ENCODE measurements around the gene KCNJ10.

Gene KCNJ10

GRCh38 chr1:160045653-160046052 is 24.3 kb downstream of the KCNJ10 start (continued):
- TF ChIP-seq, protein P1, sequence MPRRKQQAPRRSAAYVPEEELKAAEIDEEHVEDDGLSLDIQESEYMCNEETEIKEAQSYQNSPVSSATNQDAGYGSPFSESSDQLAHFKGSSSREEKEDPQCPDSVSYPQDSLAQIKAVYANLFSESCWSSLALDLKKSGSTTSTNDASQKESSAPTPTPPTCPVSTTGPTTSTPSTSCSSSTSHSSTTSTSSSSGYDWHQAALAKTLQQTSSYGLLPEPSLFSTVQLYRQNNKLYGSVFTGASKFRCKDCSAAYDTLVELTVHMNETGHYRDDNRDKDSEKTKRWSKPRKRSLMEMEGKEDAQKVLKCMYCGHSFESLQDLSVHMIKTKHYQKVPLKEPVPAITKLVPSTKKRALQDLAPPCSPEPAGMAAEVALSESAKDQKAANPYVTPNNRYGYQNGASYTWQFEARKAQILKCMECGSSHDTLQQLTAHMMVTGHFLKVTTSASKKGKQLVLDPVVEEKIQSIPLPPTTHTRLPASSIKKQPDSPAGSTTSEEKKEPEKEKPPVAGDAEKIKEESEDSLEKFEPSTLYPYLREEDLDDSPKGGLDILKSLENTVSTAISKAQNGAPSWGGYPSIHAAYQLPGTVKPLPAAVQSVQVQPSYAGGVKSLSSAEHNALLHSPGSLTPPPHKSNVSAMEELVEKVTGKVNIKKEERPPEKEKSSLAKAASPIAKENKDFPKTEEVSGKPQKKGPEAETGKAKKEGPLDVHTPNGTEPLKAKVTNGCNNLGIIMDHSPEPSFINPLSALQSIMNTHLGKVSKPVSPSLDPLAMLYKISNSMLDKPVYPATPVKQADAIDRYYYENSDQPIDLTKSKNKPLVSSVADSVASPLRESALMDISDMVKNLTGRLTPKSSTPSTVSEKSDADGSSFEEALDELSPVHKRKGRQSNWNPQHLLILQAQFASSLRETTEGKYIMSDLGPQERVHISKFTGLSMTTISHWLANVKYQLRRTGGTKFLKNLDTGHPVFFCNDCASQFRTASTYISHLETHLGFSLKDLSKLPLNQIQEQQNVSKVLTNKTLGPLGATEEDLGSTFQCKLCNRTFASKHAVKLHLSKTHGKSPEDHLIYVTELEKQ (tag by site-specific recombination; IDR thresholded peaks at IDR 0.05; ENCODE audit: borderline replicate concordance): no peak
- TF ChIP-seq ZNF514 (tag by site-specific recombination; IDR thresholded peaks at IDR 0.05) (no peak), ZSCAN23 (tag by site-specific recombination; IDR thresholded peaks at IDR 0.05) (no peak), ZNF362 (tag by site-specific recombination; IDR thresholded peaks at IDR 0.05) (no peak)

DNA sequence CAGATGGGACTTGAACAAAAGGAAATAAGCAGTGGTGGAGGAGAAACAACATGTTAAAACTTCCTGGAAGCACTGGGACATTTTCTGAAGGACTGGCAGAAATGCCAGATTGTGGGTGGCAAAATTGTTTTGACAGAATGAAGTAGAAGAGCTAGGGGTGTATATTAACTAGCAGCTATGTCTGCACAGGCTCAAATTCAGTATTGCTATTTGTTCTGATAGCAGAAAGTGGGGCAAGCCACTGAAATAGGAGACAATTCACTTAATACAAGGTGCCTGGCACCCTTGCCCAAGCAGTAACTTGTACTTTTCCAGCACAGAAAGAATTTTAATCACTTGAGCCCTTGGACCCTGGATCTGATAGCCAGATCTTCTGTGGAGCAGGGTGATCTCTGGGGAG is 26.4 kb downstream of the KCNJ10 start:
- POLR2A ChIA-PET: no interaction called here
- no peak for TF ChIP-seq ZNF645 (tag by site-specific recombination; IDR thresholded peaks at IDR 0.05)
- TF ChIP-seq, protein P2, sequence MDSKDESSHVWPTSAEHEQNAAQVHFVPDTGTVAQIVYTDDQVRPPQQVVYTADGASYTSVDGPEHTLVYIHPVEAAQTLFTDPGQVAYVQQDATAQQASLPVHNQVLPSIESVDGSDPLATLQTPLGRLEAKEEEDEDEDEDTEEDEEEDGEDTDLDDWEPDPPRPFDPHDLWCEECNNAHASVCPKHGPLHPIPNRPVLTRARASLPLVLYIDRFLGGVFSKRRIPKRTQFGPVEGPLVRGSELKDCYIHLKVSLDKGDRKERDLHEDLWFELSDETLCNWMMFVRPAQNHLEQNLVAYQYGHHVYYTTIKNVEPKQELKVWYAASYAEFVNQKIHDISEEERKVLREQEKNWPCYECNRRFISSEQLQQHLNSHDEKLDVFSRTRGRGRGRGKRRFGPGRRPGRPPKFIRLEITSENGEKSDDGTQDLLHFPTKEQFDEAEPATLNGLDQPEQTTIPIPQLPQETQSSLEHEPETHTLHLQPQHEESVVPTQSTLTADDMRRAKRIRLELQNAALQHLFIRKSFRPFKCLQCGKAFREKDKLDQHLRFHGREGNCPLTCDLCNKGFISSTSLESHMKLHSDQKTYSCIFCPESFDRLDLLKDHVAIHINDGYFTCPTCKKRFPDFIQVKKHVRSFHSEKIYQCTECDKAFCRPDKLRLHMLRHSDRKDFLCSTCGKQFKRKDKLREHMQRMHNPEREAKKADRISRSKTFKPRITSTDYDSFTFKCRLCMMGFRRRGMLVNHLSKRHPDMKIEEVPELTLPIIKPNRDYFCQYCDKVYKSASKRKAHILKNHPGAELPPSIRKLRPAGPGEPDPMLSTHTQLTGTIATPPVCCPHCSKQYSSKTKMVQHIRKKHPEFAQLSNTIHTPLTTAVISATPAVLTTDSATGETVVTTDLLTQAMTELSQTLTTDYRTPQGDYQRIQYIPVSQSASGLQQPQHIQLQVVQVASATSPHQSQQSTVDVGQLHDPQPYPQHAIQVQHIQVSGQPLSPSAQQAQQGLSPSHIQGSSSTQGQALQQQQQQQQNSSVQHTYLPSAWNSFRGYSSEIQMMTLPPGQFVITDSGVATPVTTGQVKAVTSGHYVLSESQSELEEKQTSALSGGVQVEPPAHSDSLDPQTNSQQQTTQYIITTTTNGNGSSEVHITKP (tag by site-specific recombination; IDR thresholded peaks at IDR 0.05): peak; percentile 90
- no peaks in the 10 kb centered on the region for H3K36me3 ChIP-seq (ENCODE audit: control insufficient read depth in 2 of 2, insufficient read depth in 1 of 2, low read length in 2 of 2)
- no peaks in the 10 kb centered on the region for H3K9me3 ChIP-seq (ENCODE audit: control insufficient read depth, insufficient read depth, low read depth, low read length)
- H3K4me3 ChIP-seq (ENCODE audit: low read depth, low read length): no peak overlapping the region
- no peaks in the 10 kb centered on the region for H3K4me1 ChIP-seq (ENCODE audit: control insufficient read depth, insufficient read depth, low read length)
- H3K27ac ChIP-seq (ENCODE audit: extremely low read depth, low read depth, low read length): no peak overlapping the region
- CTCF ChIA-PET: interaction anchor here (0.6 to 25.0 kb wide), 6 partner anchors 11 to 921 kb away, joined by 3 to 541 read pairs (median 3); partner anchors contain the start of gene KCNJ9

- POLR2A ChIA-PET: no interaction called here
Measured at GRCh38 chr1:160040476-160040875, 29.5 kb downstream of the KCNJ10 start.

More at GRCh38 chr1:160040476-160040875, 29.5 kb downstream of the KCNJ10 start:
- Histone ChIP-seq H3K4me1 (ENCODE audit: control insufficient read depth, insufficient read depth, low read length) (no peaks in the 10 kb centered on the region), H3K4me3 (ENCODE audit: low read depth, low read length) (no peak overlapping the region), H3K9me3 (ENCODE audit: control insufficient read depth, insufficient read depth, low read depth, low read length) (no peaks in the 10 kb centered on the region), H3K27ac (ENCODE audit: extremely low read depth, low read depth, low read length) (no peak overlapping the region), H3K36me3 (ENCODE audit: control insufficient read depth in 2 of 2, insufficient read depth in 1 of 2, low read length in 2 of 2) (no peaks in the 10 kb centered on the region)
- TF ChIP-seq ZNF626 (tag by site-specific recombination; IDR thresholded peaks at IDR 0.05) (no peak), ZNF776 (tag by site-specific recombination; IDR thresholded peaks at IDR 0.05; ENCODE audit: borderline replicate concordance) (no peak), ZNF514 (tag by site-specific recombination; IDR thresholded peaks at IDR 0.05) (no peak), ZNF19 (tag by site-specific recombination; IDR thresholded peaks at IDR 0.05; ENCODE audit: low read depth) (no peak), ZNF768 (tag by site-specific recombination; IDR thresholded peaks at IDR 0.05) (no peak), ZBTB44 (tag by site-specific recombination; IDR thresholded peaks at IDR 0.05) (no peak), ZFP41 (tag by site-specific recombination; IDR thresholded peaks at IDR 0.05; ENCODE audit: borderline replicate concordance) (no peak), ZNF600 (tag by site-specific recombination; IDR thresholded peaks at IDR 0.05) (no peak), ZBTB1 (tag by site-specific recombination; IDR thresholded peaks at IDR 0.05) (no peak), ZSCAN18 (tag by site-specific recombination; IDR thresholded peaks at IDR 0.05) (no peak), ZNF791 (tag by site-specific recombination; IDR thresholded peaks at IDR 0.05) (no peak)
- CTCF ChIA-PET: interaction anchor here (0.7 to 25.0 kb wide), 4 partner anchors 9 to 210 kb away, joined by 3 to 541 read pairs (median 3); partner anchors contain the start of gene KCNJ9
